Endodermal cell (in vitro differentiated cells): Measurements from ENCODE around the gene DMRTC2. TPM values are rescaled to one million over a fixed set of nuclear protein-coding genes. Genes with fewer than 3 reads are reported as not detected.
A peak's percentile ranks its signal among the peaks of the same experiment; 100 is the strongest.

Experiments
- DNase-seq: peaks from one replicate; pipeline ENCODE4 v3.0.0-alpha.2; 2017
- H3K27ac ChIP-seq: 2 replicates; pipeline ENCODE4 v1.5.1; 2013; ENCODE audit warnings: mild to moderate bottlenecking, low read depth, low read length, moderate library complexity
- H3K27me3 ChIP-seq: 2 replicates; pipeline ENCODE4 v1.6.1; 2013; ENCODE audit warnings: mild to moderate bottlenecking, low read length, moderate library complexity; ENCODE audit not compliant: insufficient read depth, control insufficient read depth, poor library complexity, severe bottlenecking
- H3K36me3 ChIP-seq: 2 replicates; pipeline ENCODE4 v1.7.0; 2013; ENCODE audit warnings: mild to moderate bottlenecking, low read length, moderate library complexity; ENCODE audit not compliant: control insufficient read depth, insufficient read depth
- H3K4me1 ChIP-seq: one replicate; pipeline ENCODE4 v1.7.0; 2013; ENCODE audit warnings: low read length; ENCODE audit not compliant: control insufficient read depth, insufficient read depth
- H3K4me3 ChIP-seq: 2 replicates; pipeline ENCODE4 v1.5.1; 2013; ENCODE audit warnings: mild to moderate bottlenecking, low read length, moderate library complexity
- H3K9ac ChIP-seq: 2 replicates; pipeline ENCODE4 v1.6.1; 2013; ENCODE audit warnings: mild to moderate bottlenecking, low read length, moderate library complexity; ENCODE audit not compliant: poor library complexity, severe bottlenecking; ENCODE audit errors: extremely low read depth
- H3K9me3 ChIP-seq: 2 replicates; pipeline ENCODE4 v1.6.1; 2013; ENCODE audit warnings: mild to moderate bottlenecking, low read length, moderate library complexity; ENCODE audit not compliant: control insufficient read depth
- H3K27ac Mint-ChIP-seq: 2 replicates; pipeline ENCODE4 v1.8.0; 2020; ENCODE audit warnings: mixed read lengths
- H3K27me3 Mint-ChIP-seq: 2 replicates; pipeline ENCODE4 v1.8.0; 2021; ENCODE audit warnings: mild to moderate bottlenecking, mixed read lengths; ENCODE audit not compliant: insufficient read depth
- H3K36me3 Mint-ChIP-seq: 2 replicates; pipeline ENCODE4 v1.8.0; 2020; ENCODE audit warnings: low read depth, mixed read lengths
- H3K4me1 Mint-ChIP-seq: 2 replicates; pipeline ENCODE4 v1.8.0; 2020; ENCODE audit warnings: mixed read lengths
- H3K4me3 Mint-ChIP-seq: 2 replicates; pipeline ENCODE4 v1.8.0; 2020; ENCODE audit warnings: mild to moderate bottlenecking, moderate library complexity, mixed read lengths
- H3K9me3 Mint-ChIP-seq: 2 replicates; pipeline ENCODE4 v1.8.0; 2020; ENCODE audit warnings: mild to moderate bottlenecking, mixed read lengths
- CTCF ChIP-seq: fragments of 200-600 bp; sonication (generic); conservative IDR thresholded peaks from 2 replicates; pipeline ENCODE4 v1.5.0; 2021; ENCODE audit warnings: antibody characterized with exemption, mild to moderate bottlenecking
- WGBS, 2 experiments: methylation state at CpG; one replicate each; pipeline versions ENCODE4 v1.1.5 to v1.1.7; 2013; ENCODE audit warnings: missing lambda C conversion rate in 2 of 2, mixed read lengths in 1 of 2; ENCODE audit not compliant: insufficient coverage in 1 of 2, insufficient read length in 1 of 2; 5-methylcytosine and 5-hydroxymethylcytosine counted together
- total RNA-seq, 2 donors: library from RNA; stranded (reverse); fragmentation: NEBNext Ultra II Directional in 1 of 2; extraction: Animal tissue kit (Norgen Biotek cat#: 25700) in 1 of 2; gene quantifications; 2 replicates in 1 of 2; 3 replicates in 1 of 2; pipeline ENCODE4 v1.2.1, GENCODE V29; 2021

The DMRTC2 gene
- total RNA-seq, 2 donors from 2014 or later, result not detected

- peaks cover 11% of the 10 kb centered on the region for H3K27me3 ChIP-seq
- H3K9me3 ChIP-seq, result no peaks in the 10 kb centered on the region
- WGBS, 2 experiments, result 85 to 100% methylated on average over 2 of the region's 2 CpGs
- DNase-seq, result no peak
- no peak overlapping the region for H3K27ac Mint-ChIP-seq
- H3K4me1 Mint-ChIP-seq, result no peaks in the 10 kb centered on the region
- H3K36me3 Mint-ChIP-seq, result no peaks in the 10 kb centered on the region
- H3K4me3 ChIP-seq, result no peak overlapping the region
- no peak overlapping the region for H3K27ac ChIP-seq
- peaks cover 15% of the 10 kb centered on the region for H3K9me3 Mint-ChIP-seq
- H3K36me3 ChIP-seq, result no peaks in the 10 kb centered on the region
- H3K4me3 Mint-ChIP-seq, result no peak overlapping the region
- H3K9ac ChIP-seq, result no peak overlapping the region
- peaks cover 1% of the 10 kb centered on the region for H3K27me3 Mint-ChIP-seq
- TF ChIP-seq CTCF, result no peak
- no peaks in the 10 kb centered on the region for H3K4me1 ChIP-seq
Observed at GRCh38 chr19:41816761-41817160, 28.1 kb upstream of the DMRTC2 start.

GRCh38 chr19:41821003-41821735, 23.7 kb upstream of the DMRTC2 start:
- Mint-ChIP-seq H3K4me1 (no peaks in the 10 kb centered on the region), H3K9me3 (peaks cover 2% of the 10 kb centered on the region), H3K27me3 (peaks cover 1% of the 10 kb centered on the region), H3K4me3 (no peak overlapping the region), H3K27ac (no peak overlapping the region), H3K36me3 (no peaks in the 10 kb centered on the region)
- Histone ChIP-seq H3K36me3 (no peaks in the 10 kb centered on the region), H3K4me3 (no peak overlapping the region), H3K27ac (no peak overlapping the region), H3K9me3 (no peaks in the 10 kb centered on the region), H3K9ac (no peak overlapping the region), H3K27me3 (no peaks in the 10 kb centered on the region), H3K4me1 (no peaks in the 10 kb centered on the region)
- 48 to 61% methylated on average over 8 to 12 of the region's 12 CpGs for WGBS, 2 experiments
- peak; percentile 85 for TF ChIP-seq CTCF
- peak; percentile 84 for DNase-seq

- Mint-ChIP-seq H3K4me1 (peaks cover 7% of the 10 kb centered on the region), H3K4me3 (no peak overlapping the region), H3K27me3 (peaks cover 27% of the 10 kb centered on the region), H3K9me3 (no peaks in the 10 kb centered on the region), H3K27ac (no peak overlapping the region), H3K36me3 (no peaks in the 10 kb centered on the region)
- no peaks in the 10 kb centered on the region for H3K9me3 ChIP-seq
- no peak for TF ChIP-seq CTCF
- no peak overlapping the region for H3K27ac ChIP-seq
- H3K4me3 ChIP-seq, result no peak overlapping the region
- no peak overlapping the region for H3K9ac ChIP-seq
- 59 to 72% methylated on average over 8 to 13 of the region's 13 CpGs for WGBS, 2 experiments
- H3K36me3 ChIP-seq, result no peaks in the 10 kb centered on the region
- H3K27me3 ChIP-seq, result peaks cover 3% of the 10 kb centered on the region
- no peak for DNase-seq
- H3K4me1 ChIP-seq, result no peaks in the 10 kb centered on the region
Observed at GRCh38 chr19:41837981-41838708, 6.7 kb upstream of the DMRTC2 start.
